IgD-negative memory B cell (primary cell): ENCODE data around the gene ATRN. TPM values are rescaled to one million over a fixed set of nuclear protein-coding genes. Genes with fewer than 3 reads are reported as not detected.
A peak's percentile ranks its signal among the peaks of the same experiment; 100 is the strongest.
"Not testable (repeated sequence)": the region's sequence is repeated elsewhere in the genome, so short reads cannot be mapped to it uniquely, and the experiment has no call there.

Experiments used
- H3K27ac Mint-ChIP-seq, 3 donors: one replicate each; pipeline ENCODE4 v1.8.0; 2020 to 2022; ENCODE audit warnings: mild to moderate bottlenecking in 3 of 3, mixed read lengths in 3 of 3, moderate library complexity in 1 of 3
- H3K27me3 Mint-ChIP-seq: one replicate; pipeline ENCODE4 v1.8.0; 2021; ENCODE audit warnings: mixed read lengths
- H3K36me3 Mint-ChIP-seq: one replicate; pipeline ENCODE4 v1.8.0; 2020; ENCODE audit warnings: mild to moderate bottlenecking, mixed read lengths
- H3K4me1 Mint-ChIP-seq, 3 donors: one replicate each; pipeline ENCODE4 v1.8.0; 2020 to 2022; ENCODE audit warnings: mixed read lengths in 3 of 3, mild to moderate bottlenecking in 1 of 3
- H3K4me3 Mint-ChIP-seq, 4 donors: one replicate each; pipeline ENCODE4 v1.8.0; 2020 to 2022; ENCODE audit warnings: mild to moderate bottlenecking in 4 of 4, mixed read lengths in 4 of 4, moderate library complexity in 3 of 4
- H3K9me3 Mint-ChIP-seq, 3 donors: one replicate each; pipeline ENCODE4 v1.8.0; 2020 to 2021; ENCODE audit warnings: mixed read lengths in 3 of 3, mild to moderate bottlenecking in 1 of 3
- polyA plus RNA-seq: library from polyadenylated mRNA; unstranded; fragments of 300-500 nt; fragmentation: Illumina TruSeq; gene quantifications from one replicate; pipeline ENCODE4 v1.2.3, GENCODE V29; 2021

The ATRN gene
- polyA plus RNA-seq, 1 donor from 2014 or later = 7.7 TPM

- Mint-ChIP-seq H3K27ac (no peak overlapping the region), H3K4me3 (no peak overlapping the region), H3K27me3 (no peaks in the 10 kb centered on the region), H3K36me3 (peaks cover 13% of the 10 kb centered on the region), H3K9me3 (peaks cover 5 to 16% (median 7%) of the 10 kb centered on the region in 3 donors), H3K4me1 (no peaks in the 10 kb centered on the region)
These were observed 51.3 kb downstream of the ATRN start for GRCh38 chr20:3521852-3522740.

- not testable (repeated sequence) for H3K27ac Mint-ChIP-seq, H3K4me1 Mint-ChIP-seq, H3K27me3 Mint-ChIP-seq, H3K4me3 Mint-ChIP-seq, H3K36me3 Mint-ChIP-seq
- peaks cover 4 to 12% (median 5%) of the 10 kb centered on the region in 3 donors for H3K9me3 Mint-ChIP-seq
These were observed 53.9 kb downstream of the ATRN start for GRCh38 chr20:3524696-3525095.

- H3K27ac Mint-ChIP-seq = peak overlapping the region in 1 of 3 donors; percentile 27
- no peaks in the 10 kb centered on the region for H3K9me3 Mint-ChIP-seq
- H3K4me1 Mint-ChIP-seq = peaks cover 0 to 3% (median 1%) of the 10 kb centered on the region in 3 donors
- H3K27me3 Mint-ChIP-seq = no peaks in the 10 kb centered on the region
- peaks cover 2% of the 10 kb centered on the region for H3K36me3 Mint-ChIP-seq
- no peak overlapping the region for H3K4me3 Mint-ChIP-seq
These were observed 61.3 kb downstream of the ATRN start for GRCh38 chr20:3532089-3532615.

- H3K4me1 Mint-ChIP-seq, H3K27ac Mint-ChIP-seq, H3K27me3 Mint-ChIP-seq, H3K4me3 Mint-ChIP-seq, H3K36me3 Mint-ChIP-seq, H3K9me3 Mint-ChIP-seq: not testable (repeated sequence)
These were observed 66.9 kb downstream of the ATRN start for GRCh38 chr20:3537733-3538132.

- H3K27me3 Mint-ChIP-seq = no peaks in the 10 kb centered on the region
- H3K4me3 Mint-ChIP-seq = no peak overlapping the region
- H3K36me3 Mint-ChIP-seq = peaks cover 8% of the 10 kb centered on the region
- H3K27ac Mint-ChIP-seq = no peak overlapping the region
- no peaks in the 10 kb centered on the region for H3K9me3 Mint-ChIP-seq
- no peaks in the 10 kb centered on the region for H3K4me1 Mint-ChIP-seq
These were observed 68.7 kb downstream of the ATRN start for GRCh38 chr20:3539311-3540107.

- H3K27ac Mint-ChIP-seq = no peak overlapping the region
- no peaks in the 10 kb centered on the region for H3K9me3 Mint-ChIP-seq
- H3K36me3 Mint-ChIP-seq = peaks cover 10% of the 10 kb centered on the region
- H3K4me1 Mint-ChIP-seq = no peaks in the 10 kb centered on the region
- no peaks in the 10 kb centered on the region for H3K27me3 Mint-ChIP-seq
- H3K4me3 Mint-ChIP-seq = no peak overlapping the region
These were observed 71.3 kb downstream of the ATRN start for GRCh38 chr20:3541887-3542721.

GRCh38 chr20:3543901-3544507 lies 73.2 kb downstream of the ATRN start:
- Mint-ChIP-seq H3K4me1 (no peaks in the 10 kb centered on the region), H3K4me3 (no peak overlapping the region), H3K36me3 (peaks cover 11% of the 10 kb centered on the region), H3K27me3 (no peaks in the 10 kb centered on the region), H3K27ac (no peak overlapping the region), H3K9me3 (no peaks in the 10 kb centered on the region)

GRCh38 chr20:3545401-3545925 lies 74.6 kb downstream of the ATRN start:
- H3K9me3 Mint-ChIP-seq = no peaks in the 10 kb centered on the region
- H3K27ac Mint-ChIP-seq = no peak overlapping the region
- H3K4me3 Mint-ChIP-seq = no peak overlapping the region
- no peaks in the 10 kb centered on the region for H3K4me1 Mint-ChIP-seq
- H3K27me3 Mint-ChIP-seq = no peaks in the 10 kb centered on the region
- H3K36me3 Mint-ChIP-seq = peaks cover 11% of the 10 kb centered on the region

GRCh38 chr20:3547906-3548305 lies 77.1 kb downstream of the ATRN start:
- Mint-ChIP-seq H3K27me3 (no peaks in the 10 kb centered on the region), H3K36me3 (peaks cover 6% of the 10 kb centered on the region), H3K4me3 (no peak overlapping the region), H3K4me1 (no peaks in the 10 kb centered on the region), H3K27ac (no peak overlapping the region), H3K9me3 (no peaks in the 10 kb centered on the region)

- Mint-ChIP-seq H3K4me3 (no peak overlapping the region), H3K9me3 (no peaks in the 10 kb centered on the region), H3K27ac (no peak overlapping the region), H3K27me3 (no peaks in the 10 kb centered on the region), H3K4me1 (no peaks in the 10 kb centered on the region), H3K36me3 (peaks cover 2% of the 10 kb centered on the region)
These were observed 80.0 kb downstream of the ATRN start for GRCh38 chr20:3550837-3551236.

GRCh38 chr20:3551681-3552434 lies 81.0 kb downstream of the ATRN start:
- Mint-ChIP-seq H3K4me3 (no peak overlapping the region), H3K27me3 (no peaks in the 10 kb centered on the region), H3K27ac (no peak overlapping the region), H3K4me1 (no peaks in the 10 kb centered on the region), H3K9me3 (no peaks in the 10 kb centered on the region), H3K36me3 (peaks cover 2% of the 10 kb centered on the region)

- H3K4me1 Mint-ChIP-seq = no peaks in the 10 kb centered on the region
- H3K27ac Mint-ChIP-seq = no peak overlapping the region
- no peaks in the 10 kb centered on the region for H3K9me3 Mint-ChIP-seq
- H3K27me3 Mint-ChIP-seq = no peaks in the 10 kb centered on the region
- peaks cover 2% of the 10 kb centered on the region for H3K36me3 Mint-ChIP-seq
- H3K4me3 Mint-ChIP-seq = no peak overlapping the region
These were observed 82.8 kb downstream of the ATRN start for GRCh38 chr20:3553663-3554062.

- H3K9me3 Mint-ChIP-seq = no peaks in the 10 kb centered on the region
- H3K4me1 Mint-ChIP-seq = peaks cover 5 to 8% (median 8%) of the 10 kb centered on the region in 3 donors
- peaks cover 5% of the 10 kb centered on the region for H3K36me3 Mint-ChIP-seq
- no peaks in the 10 kb centered on the region for H3K27me3 Mint-ChIP-seq
- H3K4me3 Mint-ChIP-seq = no peak overlapping the region
- peak overlapping the region in 1 of 3 donors; percentile 22 for H3K27ac Mint-ChIP-seq
These were observed 86.5 kb downstream of the ATRN start for GRCh38 chr20:3557237-3557785.
